Skeletal muscle satellite cell (primary cell): ENCODE data around the gene C9orf72.

ENCODE experiments used
- H3K27me3 ChIP-seq: 2 replicates; pipeline ENCODE4 v1.7.0; 2013; ENCODE audit warnings: low read length; ENCODE audit not compliant: control insufficient read depth, insufficient read depth
- H3K36me3 ChIP-seq: 2 replicates; pipeline ENCODE4 v1.7.0; 2013; ENCODE audit warnings: mild to moderate bottlenecking, control low read depth, low read length; ENCODE audit not compliant: insufficient read depth
- H3K4me1 ChIP-seq: 2 replicates; pipeline ENCODE4 v1.7.0; 2013; ENCODE audit warnings: low read length; ENCODE audit not compliant: control insufficient read depth, insufficient read depth
- H3K4me2 ChIP-seq: 2 replicates; pipeline ENCODE4 v1.7.0; 2013; ENCODE audit warnings: mild to moderate bottlenecking, low read length
- H3K4me3 ChIP-seq: 2 replicates; pipeline ENCODE4 v1.7.0; 2013; ENCODE audit warnings: low read length
- H3K9ac ChIP-seq: 2 replicates; pipeline ENCODE4 v1.7.0; 2013; ENCODE audit warnings: mild to moderate bottlenecking, low read depth, low read length, moderate library complexity
- H3K9me3 ChIP-seq: replicated peaks from 2 replicates; pipeline ENCODE4 v1.7.0; 2013; ENCODE audit warnings: mild to moderate bottlenecking, control low read depth, low read length

The C9orf72 gene

GRCh38 chr9:27558307-27558706 is 15.0 kb downstream of the C9orf72 start:
- H3K4me2 ChIP-seq: no peak overlapping the region
- no peak overlapping the region for H3K9ac ChIP-seq
- H3K4me3 ChIP-seq: no peak overlapping the region
- no peaks in the 10 kb centered on the region for H3K9me3 ChIP-seq
- no peaks in the 10 kb centered on the region for H3K4me1 ChIP-seq
- no peaks in the 10 kb centered on the region for H3K27me3 ChIP-seq
- peaks cover 5% of the 10 kb centered on the region for H3K36me3 ChIP-seq

DNA sequence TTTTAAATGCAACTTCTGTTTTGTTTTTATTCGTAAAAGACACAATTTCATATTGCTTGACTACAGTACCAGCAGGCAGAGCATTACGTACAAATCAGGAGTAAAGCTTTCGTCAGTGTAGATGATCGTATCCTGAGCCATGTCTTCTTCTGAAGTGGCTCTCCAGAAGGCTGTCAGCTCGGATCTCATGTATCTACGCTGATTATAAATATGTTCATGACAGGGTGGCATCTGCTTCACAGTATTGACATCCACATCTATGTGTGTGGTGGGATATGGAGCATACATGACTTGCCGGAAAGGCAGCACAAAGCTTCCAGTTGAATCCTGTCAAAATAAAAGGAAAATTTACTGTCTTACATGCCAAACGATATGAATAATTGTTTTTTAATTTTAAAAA is 16.8 kb downstream of the C9orf72 start:
- peaks cover 5% of the 10 kb centered on the region for H3K36me3 ChIP-seq
- H3K9me3 ChIP-seq: no peaks in the 10 kb centered on the region
- H3K9ac ChIP-seq: no peak overlapping the region
- H3K4me2 ChIP-seq: no peak overlapping the region
- no peaks in the 10 kb centered on the region for H3K4me1 ChIP-seq
- H3K4me3 ChIP-seq: no peak overlapping the region
- H3K27me3 ChIP-seq: no peaks in the 10 kb centered on the region

- Histone ChIP-seq H3K27me3 (no peaks in the 10 kb centered on the region), H3K4me2 (no peak overlapping the region), H3K36me3 (peaks cover 5% of the 10 kb centered on the region), H3K4me3 (no peak overlapping the region), H3K9me3 (no peaks in the 10 kb centered on the region), H3K4me1 (no peaks in the 10 kb centered on the region), H3K9ac (no peak overlapping the region)
Observed at GRCh38 chr9:27554712-27555111, 18.6 kb downstream of the C9orf72 start.

DNA sequence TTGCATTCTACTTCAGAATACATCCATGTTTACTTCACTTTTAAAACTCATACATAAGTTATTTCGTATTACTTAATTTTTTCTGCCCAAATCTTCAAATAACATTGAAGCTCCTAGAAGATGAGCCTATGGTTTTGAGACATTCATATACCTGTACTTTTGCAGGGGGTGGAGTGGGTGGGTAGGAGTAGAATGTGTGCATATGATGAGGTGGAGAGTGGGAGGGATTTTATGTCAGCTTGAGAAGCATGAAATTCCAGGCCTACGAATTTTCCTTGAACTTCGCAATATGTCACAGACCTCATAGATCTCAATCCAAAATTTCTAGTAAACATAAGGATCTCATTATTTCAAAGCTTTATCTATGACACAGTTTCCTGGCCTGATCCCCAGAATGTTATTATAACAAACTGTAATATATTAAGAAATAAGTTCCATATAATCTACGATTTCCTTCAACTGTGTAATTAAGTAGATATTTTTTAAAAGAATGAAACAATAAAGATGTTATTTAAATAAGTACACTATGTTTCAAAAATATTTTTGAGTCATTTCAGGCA is 24.0 kb downstream of the C9orf72 start:
- Histone ChIP-seq H3K9me3 (no peaks in the 10 kb centered on the region), H3K4me2 (no peak overlapping the region), H3K27me3 (no peaks in the 10 kb centered on the region), H3K9ac (no peak overlapping the region), H3K4me1 (peaks cover 4% of the 10 kb centered on the region), H3K36me3 (no peaks in the 10 kb centered on the region), H3K4me3 (no peak overlapping the region)

DNA sequence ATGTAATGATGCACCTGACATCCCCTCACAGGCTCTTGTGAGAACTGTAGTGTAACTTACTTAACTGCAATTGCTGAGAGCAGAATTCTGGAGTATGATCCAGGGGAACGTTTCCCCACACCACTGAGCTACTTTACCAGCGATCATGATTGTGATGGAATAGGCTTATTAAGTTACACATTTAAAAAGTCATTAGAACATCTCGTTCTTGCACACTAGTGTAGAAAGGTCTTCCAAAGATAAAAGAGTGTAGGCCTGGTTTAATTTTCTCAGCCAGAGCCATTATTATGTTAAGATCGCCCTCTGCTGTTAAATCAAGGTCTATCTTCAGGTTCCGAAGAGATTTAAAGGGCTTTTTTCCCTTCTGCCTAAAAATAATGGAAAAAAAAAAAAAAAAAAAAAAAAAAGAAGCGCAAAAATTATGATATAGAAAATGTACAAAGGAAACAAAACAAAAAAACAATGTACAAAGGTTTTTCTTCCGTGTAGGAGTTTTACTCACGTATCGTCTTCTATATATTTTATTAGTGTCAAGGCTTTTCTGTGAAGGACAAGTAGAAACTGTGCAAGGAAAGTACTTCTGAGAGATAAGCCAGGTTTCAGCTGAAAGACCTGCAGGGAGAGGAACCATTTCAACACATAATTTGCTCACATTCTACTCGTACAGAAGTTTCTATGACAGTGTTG is 25.1 kb downstream of the C9orf72 start:
- H3K36me3 ChIP-seq: no peaks in the 10 kb centered on the region

GRCh38 chr9:27545471-27545870 is 27.8 kb downstream of the C9orf72 start:
- Histone ChIP-seq H3K4me3 (no peak overlapping the region), H3K9ac (no peak overlapping the region), H3K4me1 (peaks cover 17% of the 10 kb centered on the region), H3K9me3 (no peaks in the 10 kb centered on the region), H3K36me3 (no peaks in the 10 kb centered on the region), H3K27me3 (no peaks in the 10 kb centered on the region), H3K4me2 (no peak overlapping the region)

More for the DNA sequence above, 25.1 kb downstream of the C9orf72 start:
- no peak overlapping the region for H3K4me2 ChIP-seq
- peaks cover 4% of the 10 kb centered on the region for H3K4me1 ChIP-seq
- no peak overlapping the region for H3K4me3 ChIP-seq
- no peak overlapping the region for H3K9ac ChIP-seq
- no peaks in the 10 kb centered on the region for H3K9me3 ChIP-seq
- H3K27me3 ChIP-seq: no peaks in the 10 kb centered on the region

DNA sequence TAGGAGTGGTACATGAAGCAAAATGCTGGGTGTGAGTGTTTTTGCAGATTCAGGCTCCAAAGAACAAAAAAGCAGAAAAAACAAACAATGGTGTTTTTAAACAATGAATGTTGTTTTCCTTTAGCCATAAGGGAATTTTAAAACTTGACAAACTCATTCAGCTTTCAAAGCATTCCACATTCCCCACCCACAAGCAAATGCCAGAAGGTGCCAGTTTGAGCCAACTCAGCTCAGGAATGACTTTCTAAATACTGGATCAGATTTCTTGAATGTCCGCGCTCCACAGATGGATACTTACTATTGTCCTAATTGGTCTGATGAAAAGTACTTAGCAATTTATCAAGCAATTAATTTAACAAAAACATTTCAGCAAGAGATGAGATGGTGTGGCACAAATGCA is 30.8 kb downstream of the C9orf72 start:
- no peak overlapping the region for H3K4me3 ChIP-seq
- H3K4me2 ChIP-seq: peak overlapping the region; percentile 35
- no peaks in the 10 kb centered on the region for H3K9me3 ChIP-seq
- no peaks in the 10 kb centered on the region for H3K36me3 ChIP-seq
- H3K9ac ChIP-seq: no peak overlapping the region
- no peaks in the 10 kb centered on the region for H3K27me3 ChIP-seq
- peaks cover 24% of the 10 kb centered on the region for H3K4me1 ChIP-seq

- no peak overlapping the region for H3K4me3 ChIP-seq
- H3K4me1 ChIP-seq: peaks cover 24% of the 10 kb centered on the region
Observed at GRCh38 chr9:27541740-27542139, 31.5 kb downstream of the C9orf72 start.

GRCh38 chr9:27540502-27540901 is 32.8 kb downstream of the C9orf72 start:
- Histone ChIP-seq H3K27me3 (no peaks in the 10 kb centered on the region), H3K4me2 (peak overlapping the region; percentile 34), H3K4me3 (no peak overlapping the region), H3K4me1 (peaks cover 24% of the 10 kb centered on the region), H3K9me3 (no peaks in the 10 kb centered on the region), H3K9ac (no peak overlapping the region), H3K36me3 (no peaks in the 10 kb centered on the region)

More at GRCh38 chr9:27541740-27542139, 31.5 kb downstream of the C9orf72 start:
- no peak overlapping the region for H3K4me2 ChIP-seq
- no peaks in the 10 kb centered on the region for H3K9me3 ChIP-seq
- H3K9ac ChIP-seq: no peak overlapping the region
- H3K27me3 ChIP-seq: no peaks in the 10 kb centered on the region
- no peaks in the 10 kb centered on the region for H3K36me3 ChIP-seq

GRCh38 chr9:27539479-27540441 is 33.5 kb downstream of the C9orf72 start:
- H3K9ac ChIP-seq: no peak overlapping the region
- H3K36me3 ChIP-seq: no peaks in the 10 kb centered on the region
- peaks cover 24% of the 10 kb centered on the region for H3K4me1 ChIP-seq
- H3K9me3 ChIP-seq: no peaks in the 10 kb centered on the region
- H3K27me3 ChIP-seq: no peaks in the 10 kb centered on the region
- H3K4me2 ChIP-seq: peak overlapping the region; percentile 68
- no peak overlapping the region for H3K4me3 ChIP-seq

DNA sequence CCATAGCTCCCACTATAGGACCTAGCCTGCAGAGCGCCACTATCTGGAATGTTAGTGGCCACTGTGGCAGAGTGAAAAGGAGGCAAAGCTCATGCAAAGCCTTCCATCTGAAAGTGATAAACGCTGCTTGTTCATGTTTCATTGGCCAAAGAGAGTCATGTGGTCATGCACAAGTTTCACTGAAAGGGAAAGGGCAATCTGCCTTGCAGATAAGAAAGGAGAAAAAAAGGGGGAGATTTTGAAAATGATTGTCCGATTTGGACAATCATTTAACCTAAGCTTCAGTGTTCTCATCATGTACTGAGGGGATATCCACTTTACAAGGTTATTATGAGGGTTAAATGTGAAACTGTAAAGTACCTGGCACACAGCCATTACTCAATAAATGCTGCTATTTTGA is 34.6 kb downstream of the C9orf72 start:
- Histone ChIP-seq H3K27me3 (no peaks in the 10 kb centered on the region), H3K36me3 (no peaks in the 10 kb centered on the region), H3K9ac (no peak overlapping the region), H3K9me3 (no peaks in the 10 kb centered on the region), H3K4me1 (peaks cover 24% of the 10 kb centered on the region), H3K4me2 (no peak overlapping the region), H3K4me3 (no peak overlapping the region)
